HG03045 (cell line): Measurements from ENCODE around the gene OR8K1.

Experiments used
- ATAC-seq: cut with Tn5 transposase; IDR thresholded peaks from one replicate; pipeline ENCODE4 v1.9.1; 2021; ENCODE audit warnings: mild to moderate bottlenecking, moderate library complexity; ENCODE audit not compliant: unreplicated experiment

Gene OR8K1

GRCh38 chr11:56345739-56346138 lies at the start of gene OR8K1:
Gene OR8K1, plus strand, starts transcription at chr11:56346039. Its CDS starts 0 bp downstream, at chr11:56346039.
- no peak for ATAC-seq

DNA sequence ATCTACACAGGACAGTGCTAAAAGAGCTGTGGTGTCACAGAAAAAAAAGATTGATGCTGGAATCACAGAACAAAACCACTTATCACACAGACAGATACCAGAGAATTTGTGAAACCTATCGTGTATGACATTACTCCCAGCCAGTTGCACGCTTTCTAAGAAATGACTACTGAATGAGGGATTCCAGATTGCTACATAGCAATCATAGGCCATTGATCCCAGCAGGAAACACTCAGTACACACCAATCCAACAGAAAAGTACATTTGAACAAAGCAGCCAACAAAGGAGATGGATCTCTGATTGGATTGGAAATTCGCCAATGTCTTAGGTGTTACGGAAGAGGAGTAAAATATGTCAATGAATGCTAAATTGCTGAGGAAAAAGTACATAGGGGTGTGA lies 48.9 kb upstream of the OR8K1 start:
- no peak for ATAC-seq

DNA sequence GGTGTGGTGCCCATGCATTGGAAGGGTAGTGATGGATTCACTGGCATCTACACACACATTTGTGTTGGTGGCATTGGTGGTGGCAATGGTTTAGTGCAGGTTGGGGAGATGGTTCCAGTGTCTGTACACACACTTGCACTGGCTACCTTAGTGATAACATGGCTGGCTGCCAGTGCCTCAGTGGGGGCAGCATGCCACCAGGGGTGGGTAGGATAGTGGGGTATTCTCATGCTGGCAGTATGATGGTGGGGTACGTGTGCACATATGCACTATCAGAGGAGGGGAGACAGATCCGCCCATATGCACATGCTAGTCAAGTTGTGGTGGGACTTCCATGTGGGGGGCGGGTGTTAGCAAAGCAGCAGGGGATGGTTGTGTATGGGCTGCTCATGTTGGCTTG lies 38.0 kb upstream of the OR8K1 start:
- ATAC-seq: no peak

- ATAC-seq: no peak
Observed at GRCh38 chr11:56314844-56315243, 31.0 kb upstream of the OR8K1 start, which contains the start of gene OR8K3. Gene OR8K3, plus strand, starts transcription at chr11:56315144. Its CDS starts 3,163 bp downstream, at chr11:56318307.

DNA sequence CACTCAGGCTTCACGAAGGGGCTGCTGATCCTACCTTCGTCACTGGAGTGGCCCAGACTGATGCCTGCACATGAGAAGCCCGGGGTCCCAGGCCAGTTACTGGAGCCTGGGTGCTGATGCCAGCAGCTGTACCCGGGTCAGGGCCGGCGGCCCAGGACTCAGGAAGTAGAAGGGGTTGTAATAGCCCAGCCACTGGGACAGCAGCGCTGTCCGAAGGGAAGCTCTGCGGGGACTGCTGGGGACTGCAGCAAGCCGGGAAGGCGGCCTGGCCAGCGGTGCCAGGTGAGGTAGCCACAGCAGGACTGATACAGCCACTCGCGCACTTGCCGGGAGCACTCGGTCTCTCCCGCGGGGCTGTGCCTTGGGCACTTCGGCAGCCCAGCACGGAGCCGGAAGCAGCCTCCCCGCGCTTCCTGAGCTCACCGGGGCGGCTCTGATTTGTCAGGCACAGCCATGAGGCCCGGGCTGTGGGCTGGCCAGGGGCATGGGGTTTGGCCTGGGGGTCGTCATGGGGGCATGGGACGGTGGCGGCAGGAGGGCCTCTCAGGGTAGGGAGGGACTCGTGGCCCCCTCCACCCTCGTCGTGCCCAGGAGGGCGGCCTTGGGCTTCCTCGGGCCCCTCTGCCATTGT lies 13.9 kb upstream of the OR8K1 start:
- ATAC-seq: no peak

DNA sequence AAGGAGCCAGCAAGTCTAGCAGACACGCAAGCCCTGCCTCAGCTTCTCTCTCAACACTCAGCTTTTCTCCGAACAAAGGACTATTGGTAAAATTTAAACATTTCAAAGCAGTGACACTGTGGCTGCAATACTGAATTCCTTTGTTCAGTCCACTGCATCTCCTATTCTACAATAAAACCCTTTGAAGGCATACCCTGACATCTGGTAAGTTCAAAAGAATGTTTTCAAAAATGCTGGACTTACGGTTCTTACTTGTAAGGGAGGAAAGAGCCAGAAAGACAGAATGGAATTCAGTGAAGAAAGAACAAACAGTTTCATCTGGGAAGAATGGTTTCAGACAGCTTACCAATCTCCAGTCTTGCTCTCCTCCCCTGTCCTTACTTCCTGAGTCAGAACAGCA lies 12.7 kb upstream of the OR8K1 start:
- ATAC-seq: no peak

GRCh38 chr11:56340289-56340688 lies 5.5 kb upstream of the OR8K1 start:
- no peak for ATAC-seq

DNA sequence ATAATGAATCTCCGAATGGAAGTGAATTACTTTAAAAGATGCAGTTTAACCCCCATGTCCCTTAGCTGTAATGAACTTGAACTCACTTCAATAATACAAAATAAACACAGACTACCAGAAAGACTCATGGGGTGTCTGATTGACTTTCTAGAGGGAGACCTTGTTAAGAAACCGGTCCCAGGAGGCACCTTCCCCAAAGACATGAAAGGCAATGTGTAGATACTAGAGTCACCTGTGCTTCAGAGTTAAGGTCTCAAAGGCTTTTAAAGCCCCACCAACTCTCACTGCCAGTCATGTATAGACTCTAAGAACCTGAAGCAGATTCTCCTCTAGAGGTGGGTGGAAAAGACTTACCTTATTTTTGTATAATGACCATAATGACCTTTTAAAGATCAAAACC lies 8.2 kb downstream of the OR8K1 start, which contains the start of gene OR8J1:
OR8J1 (plus strand) TSS at position 301 of the 400 bp plus-strand sequence. CDS start 5,956 bp downstream, outside the sequence.
- no peak for ATAC-seq

DNA sequence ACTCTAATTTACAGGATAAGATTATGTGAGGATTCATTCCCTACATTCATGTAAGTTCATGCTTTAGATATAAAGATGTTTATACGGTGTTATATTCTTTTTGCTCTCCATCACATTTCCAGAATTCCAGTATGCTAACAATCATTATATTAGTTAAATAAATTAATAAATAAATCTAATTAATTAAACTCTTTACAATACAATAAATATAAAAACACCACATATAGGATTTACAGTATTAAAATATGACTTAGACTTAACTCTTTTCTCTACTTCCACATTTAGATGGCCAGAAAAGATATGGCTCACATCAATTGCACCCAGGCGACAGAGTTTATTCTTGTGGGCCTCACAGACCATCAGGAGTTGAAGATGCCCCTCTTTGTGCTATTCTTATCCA lies 29.5 kb downstream of the OR8K1 start, which contains the start of gene OR8U1:
OR8U1 (plus strand) TSS at position 301 of the 400 bp plus-strand sequence; CDS start at position 301, 0 bp downstream.
- no peak for ATAC-seq

GRCh38 chr11:56380120-56380519 lies 34.3 kb downstream of the OR8K1 start:
- ATAC-seq: no peak

- ATAC-seq: no peak
Observed at GRCh38 chr11:56394381-56394780, 48.5 kb downstream of the OR8K1 start.

- no peak for ATAC-seq
Observed at GRCh38 chr11:56396047-56396446, 50.2 kb downstream of the OR8K1 start.
